Dendritic cell treated with granulocyte-macrophage colony-stimulating factor and Interleukin-4, amounts not matched to agents 40 ng/mL and 50 ng/mL, for 4 days (primary cell): ENCODE results near the gene TMEM98.
"Not testable (repeated sequence)": the region's sequence is repeated elsewhere in the genome, so short reads cannot be mapped to it uniquely, and the experiment has no call there.

Source experiments
- H3K27ac Mint-ChIP-seq: one replicate; pipeline ENCODE4 v1.8.0; 2022; ENCODE audit warnings: mild to moderate bottlenecking, mixed read lengths
- H3K27me3 Mint-ChIP-seq: one replicate; pipeline ENCODE4 v1.8.0; 2022; ENCODE audit warnings: mild to moderate bottlenecking, mixed read lengths
- H3K36me3 Mint-ChIP-seq: one replicate; pipeline ENCODE4 v1.8.0; 2022; ENCODE audit warnings: low read depth, mixed read lengths
- H3K4me1 Mint-ChIP-seq: one replicate; pipeline ENCODE4 v1.8.0; 2022; ENCODE audit warnings: low read depth, mixed read lengths
- H3K4me3 Mint-ChIP-seq: one replicate; pipeline ENCODE4 v1.8.0; 2022; ENCODE audit warnings: mild to moderate bottlenecking, moderate library complexity, mixed read lengths
- H3K9me3 Mint-ChIP-seq: one replicate; pipeline ENCODE4 v1.8.0; 2022; ENCODE audit warnings: mixed read lengths
- intact Hi-C: fragments of 100-400 bp; cut with micrococcal nuclease; formaldehyde crosslinking; loops from one replicate; pipeline ENCODE4 v1.15.0; 2022

TMEM98 gene

GRCh38 chr17:32943206-32943605, 15.3 kb downstream of the TMEM98 start:
- Mint-ChIP-seq H3K27me3 (peaks cover 4% of the 10 kb centered on the region), H3K9me3 (no peaks in the 10 kb centered on the region), H3K4me1 (no peaks in the 10 kb centered on the region), H3K36me3 (no peaks in the 10 kb centered on the region), H3K4me3 (no peak overlapping the region), H3K27ac (no peak overlapping the region)
- intact Hi-C loops: no loop called here

- H3K9me3 Mint-ChIP-seq: no peaks in the 10 kb centered on the region
- intact Hi-C loops: no loop called here
- H3K4me3 Mint-ChIP-seq: no peak overlapping the region
- H3K4me1 Mint-ChIP-seq: no peaks in the 10 kb centered on the region
- no peak overlapping the region for H3K27ac Mint-ChIP-seq
- peaks cover 4% of the 10 kb centered on the region for H3K27me3 Mint-ChIP-seq
- H3K36me3 Mint-ChIP-seq: no peaks in the 10 kb centered on the region
These were observed 15.8 kb downstream of the TMEM98 start for GRCh38 chr17:32943647-32944191.

- H3K27me3 Mint-ChIP-seq: peaks cover 4% of the 10 kb centered on the region
- H3K4me3 Mint-ChIP-seq: no peak overlapping the region
- H3K36me3 Mint-ChIP-seq: no peaks in the 10 kb centered on the region
- intact Hi-C loops: no loop called here
- H3K27ac Mint-ChIP-seq: no peak overlapping the region
- no peaks in the 10 kb centered on the region for H3K4me1 Mint-ChIP-seq
- H3K9me3 Mint-ChIP-seq: no peaks in the 10 kb centered on the region
These were observed 16.5 kb downstream of the TMEM98 start for GRCh38 chr17:32944248-32945020.

GRCh38 chr17:32946375-32947135, 18.6 kb downstream of the TMEM98 start:
- H3K27me3 Mint-ChIP-seq: peaks cover 4% of the 10 kb centered on the region
- intact Hi-C loops: no loop called here
- no peak overlapping the region for H3K4me3 Mint-ChIP-seq
- H3K4me1 Mint-ChIP-seq: no peaks in the 10 kb centered on the region
- H3K36me3 Mint-ChIP-seq: no peaks in the 10 kb centered on the region
- no peaks in the 10 kb centered on the region for H3K9me3 Mint-ChIP-seq
- H3K27ac Mint-ChIP-seq: no peak overlapping the region

- Mint-ChIP-seq H3K27me3 (peaks cover 4% of the 10 kb centered on the region), H3K4me1 (no peaks in the 10 kb centered on the region), H3K9me3 (no peaks in the 10 kb centered on the region), H3K27ac (no peak overlapping the region), H3K4me3 (no peak overlapping the region), H3K36me3 (no peaks in the 10 kb centered on the region)
- intact Hi-C loops: no loop called here
These were observed 19.8 kb downstream of the TMEM98 start for GRCh38 chr17:32947736-32948135.

- intact Hi-C loops: no loop called here
- H3K27ac Mint-ChIP-seq: no peak overlapping the region
- no peaks in the 10 kb centered on the region for H3K4me1 Mint-ChIP-seq
- peaks cover 4% of the 10 kb centered on the region for H3K27me3 Mint-ChIP-seq
- H3K36me3 Mint-ChIP-seq: no peaks in the 10 kb centered on the region
- no peak overlapping the region for H3K4me3 Mint-ChIP-seq
- no peaks in the 10 kb centered on the region for H3K9me3 Mint-ChIP-seq
These were observed 21.2 kb downstream of the TMEM98 start for GRCh38 chr17:32949181-32949580.

GRCh38 chr17:32952491-32952890, 24.5 kb downstream of the TMEM98 start:
- H3K4me3 Mint-ChIP-seq, H3K27ac Mint-ChIP-seq, H3K4me1 Mint-ChIP-seq, H3K36me3 Mint-ChIP-seq, H3K9me3 Mint-ChIP-seq, H3K27me3 Mint-ChIP-seq, intact Hi-C loops: not testable (repeated sequence)

- Mint-ChIP-seq H3K9me3 (no peaks in the 10 kb centered on the region), H3K4me3 (no peak overlapping the region), H3K36me3 (no peaks in the 10 kb centered on the region), H3K4me1 (no peaks in the 10 kb centered on the region), H3K27ac (no peak overlapping the region), H3K27me3 (peaks cover 3% of the 10 kb centered on the region)
- intact Hi-C loops: no loop called here
These were observed 25.1 kb downstream of the TMEM98 start for GRCh38 chr17:32953045-32953444.

- Mint-ChIP-seq H3K4me1 (no peaks in the 10 kb centered on the region), H3K4me3 (no peak overlapping the region), H3K9me3 (no peaks in the 10 kb centered on the region), H3K27ac (no peak overlapping the region), H3K36me3 (no peaks in the 10 kb centered on the region), H3K27me3 (peaks cover 3% of the 10 kb centered on the region)
- intact Hi-C loops: no loop called here
These were observed 25.9 kb downstream of the TMEM98 start for GRCh38 chr17:32953857-32954256.

- Mint-ChIP-seq H3K4me1 (no peaks in the 10 kb centered on the region), H3K27ac (no peak overlapping the region), H3K27me3 (peaks cover 3% of the 10 kb centered on the region), H3K9me3 (no peaks in the 10 kb centered on the region), H3K36me3 (no peaks in the 10 kb centered on the region), H3K4me3 (no peak overlapping the region)
- intact Hi-C loops: no loop called here
These were observed 26.5 kb downstream of the TMEM98 start for GRCh38 chr17:32954477-32954876.

- H3K4me1 Mint-ChIP-seq: no peaks in the 10 kb centered on the region
- H3K9me3 Mint-ChIP-seq: no peaks in the 10 kb centered on the region
- no peak overlapping the region for H3K27ac Mint-ChIP-seq
- H3K4me3 Mint-ChIP-seq: no peak overlapping the region
- no peaks in the 10 kb centered on the region for H3K36me3 Mint-ChIP-seq
- H3K27me3 Mint-ChIP-seq: peaks cover 3% of the 10 kb centered on the region
- intact Hi-C loops: no loop called here
These were observed 27.2 kb downstream of the TMEM98 start for GRCh38 chr17:32955155-32955554.

GRCh38 chr17:32956240-32956970, 28.5 kb downstream of the TMEM98 start:
- H3K4me3 Mint-ChIP-seq: no peak overlapping the region
- no peak overlapping the region for H3K27ac Mint-ChIP-seq
- intact Hi-C loops: no loop called here
- peaks cover 3% of the 10 kb centered on the region for H3K27me3 Mint-ChIP-seq
- no peaks in the 10 kb centered on the region for H3K36me3 Mint-ChIP-seq
- H3K4me1 Mint-ChIP-seq: no peaks in the 10 kb centered on the region
- no peaks in the 10 kb centered on the region for H3K9me3 Mint-ChIP-seq

- no peaks in the 10 kb centered on the region for H3K4me1 Mint-ChIP-seq
- H3K4me3 Mint-ChIP-seq: no peak overlapping the region
- peaks cover 3% of the 10 kb centered on the region for H3K27me3 Mint-ChIP-seq
- H3K9me3 Mint-ChIP-seq: no peaks in the 10 kb centered on the region
- H3K36me3 Mint-ChIP-seq: no peaks in the 10 kb centered on the region
- H3K27ac Mint-ChIP-seq: no peak overlapping the region
- intact Hi-C loops: no loop called here
These were observed 30.5 kb downstream of the TMEM98 start for GRCh38 chr17:32958418-32958817.

GRCh38 chr17:32960815-32961214, 32.9 kb downstream of the TMEM98 start:
- H3K4me1 Mint-ChIP-seq: no peaks in the 10 kb centered on the region
- intact Hi-C loops: no loop called here

More at GRCh38 chr17:32960815-32961214, 32.9 kb downstream of the TMEM98 start:
- Mint-ChIP-seq H3K9me3 (no peaks in the 10 kb centered on the region), H3K27me3 (no peaks in the 10 kb centered on the region), H3K27ac (no peak overlapping the region), H3K4me3 (no peak overlapping the region), H3K36me3 (no peaks in the 10 kb centered on the region)
